Middle frontal gyrus (tissue), 1 donor: ENCODE measurements around the gene PDCD4.
"Not testable (repeated sequence)": the region's sequence is repeated elsewhere in the genome, so short reads cannot be mapped to it uniquely, and the experiment has no call there.

Source experiments
- DNase-seq: peaks from one replicate; pipeline ENCODE4 v3.0.0-alpha.2; 2015; ENCODE audit warnings: low spot score; ENCODE audit errors: extremely low spot score

PDCD4 gene

GRCh38 chr10:110881905-110882304 is 10.2 kb downstream of the PDCD4 start:
- no peak for DNase-seq

- no peak for DNase-seq
These were observed 12.2 kb downstream of the PDCD4 start for GRCh38 chr10:110883924-110884323.

GRCh38 chr10:110885932-110886674 is 14.4 kb downstream of the PDCD4 start:
- DNase-seq, result no peak

- no peak for DNase-seq
These were observed 15.8 kb downstream of the PDCD4 start for GRCh38 chr10:110887560-110887959.

- no peak for DNase-seq
These were observed 21.0 kb downstream of the PDCD4 start for GRCh38 chr10:110892602-110893288.

GRCh38 chr10:110893559-110894179 is 21.9 kb downstream of the PDCD4 start:
- no peak for DNase-seq

GRCh38 chr10:110897184-110897583 is 25.5 kb downstream of the PDCD4 start:
- no peak for DNase-seq

GRCh38 chr10:110898391-110898790 is 26.7 kb downstream of the PDCD4 start:
- DNase-seq, result no peak

GRCh38 chr10:110900983-110901382 is 29.3 kb downstream of the PDCD4 start:
- DNase-seq, result no peak

- no peak for DNase-seq
These were observed 30.5 kb downstream of the PDCD4 start for GRCh38 chr10:110901954-110902819.

- DNase-seq, result no peak
These were observed 31.9 kb downstream of the PDCD4 start for GRCh38 chr10:110903280-110904278.

- no peak for DNase-seq
These were observed 38.4 kb downstream of the PDCD4 start for GRCh38 chr10:110910138-110910537.

GRCh38 chr10:110912374-110912773 is 40.6 kb downstream of the PDCD4 start:
- DNase-seq, result no peak

- no peak for DNase-seq
These were observed 42.7 kb downstream of the PDCD4 start for GRCh38 chr10:110914431-110914830.

GRCh38 chr10:110915035-110915434 is 43.3 kb downstream of the PDCD4 start:
- no peak for DNase-seq

- DNase-seq, result not testable (repeated sequence)
These were observed 43.9 kb downstream of the PDCD4 start for GRCh38 chr10:110915600-110915999.

GRCh38 chr10:110916554-110917346 is 45.0 kb downstream of the PDCD4 start:
- DNase-seq, result no peak

- DNase-seq, result no peak
These were observed 46.5 kb downstream of the PDCD4 start for GRCh38 chr10:110918269-110918642.

- peak; percentile 100 for DNase-seq
These were observed 47.1 kb downstream of the PDCD4 start, which contains the start of gene BBIP1 for GRCh38 chr10:110918643-110919348. Gene BBIP1 (minus strand): TSS chr10:110919180. CDS start chr10:110918157, 1,023 bp downstream.
